Keratinocyte (primary cell): ENCODE measurements around the gene THBS2. TPM values are rescaled to one million over a fixed set of nuclear protein-coding genes. Genes with fewer than 3 reads are reported as not detected.

Source experiments
- DNase-seq: peaks from one replicate; pipeline ENCODE4 v3.0.0-alpha.2; 2011; ENCODE audit warnings: low read depth, missing footprints, low spot score
- FAIRE-seq: peaks from 2 replicates; lab custom pipeline; 2011; peaks lifted over from hg19 to GRCh38; lab: Jason Lieb, UNC
- H2AFZ ChIP-seq: 2 replicates; pipeline ENCODE4 v1.6.0; 2012; ENCODE audit warnings: low read length, control low read depth, inconsistent platforms; ENCODE audit not compliant: control insufficient read depth
- H3K27ac ChIP-seq: 2 replicates; pipeline ENCODE4 v1.5.1; 2011; ENCODE audit warnings: low read length; ENCODE audit not compliant: control insufficient read depth, insufficient read depth
- H3K27me3 ChIP-seq: 3 replicates; pipeline ENCODE4 v1.6.0; 2011; ENCODE audit warnings: low read length; ENCODE audit not compliant: control insufficient read depth, insufficient read depth; ENCODE audit errors: extremely low read depth
- H3K36me3 ChIP-seq, 2 experiments: 2 replicates in 1 of 2; 3 replicates in 1 of 2; pipeline ENCODE4 v1.5.1; 2011; ENCODE audit warnings: low read length in 2 of 2, mild to moderate bottlenecking in 1 of 2; ENCODE audit not compliant: control insufficient read depth in 2 of 2, insufficient read depth in 2 of 2; ENCODE audit errors: extremely low read depth in 1 of 2
- H3K4me1 ChIP-seq: 3 replicates; pipeline ENCODE4 v1.5.1; 2011; ENCODE audit warnings: low read length; ENCODE audit not compliant: control insufficient read depth, insufficient read depth; ENCODE audit errors: extremely low read depth
- H3K4me2 ChIP-seq: 3 replicates; pipeline ENCODE4 v1.6.0; 2011; ENCODE audit warnings: low read depth, low read length; ENCODE audit not compliant: control insufficient read depth, insufficient read depth; ENCODE audit errors: extremely low read depth
- H3K4me3 ChIP-seq, 3 experiments: fragments of 200-600 bp in 1 of 3; sonication (generic) in 1 of 3; 2 replicates in 2 of 3; 3 replicates in 1 of 3; pipeline ENCODE4 v1.5.1; 2011 to 2016; ENCODE audit warnings: low read length in 3 of 3, mild to moderate bottlenecking in 3 of 3, control low read depth in 2 of 3, inconsistent platforms in 1 of 3, low read depth in 1 of 3, mixed read lengths in 1 of 3, mixed run types in 1 of 3, moderate library complexity in 1 of 3; ENCODE audit not compliant: control insufficient read depth in 2 of 3, insufficient read depth in 2 of 3; ENCODE audit errors: extremely low read depth in 1 of 3
- H3K79me2 ChIP-seq: 2 replicates; pipeline ENCODE4 v1.6.0; 2012; ENCODE audit warnings: low read length; ENCODE audit not compliant: control insufficient read depth, insufficient read depth
- H3K9ac ChIP-seq: 3 replicates; pipeline ENCODE4 v1.6.0; 2011; ENCODE audit warnings: low read length; ENCODE audit not compliant: control insufficient read depth, insufficient read depth; ENCODE audit errors: extremely low read depth
- H3K9me1 ChIP-seq: 3 replicates; pipeline ENCODE4 v1.6.0; 2011; ENCODE audit warnings: low read length; ENCODE audit not compliant: control insufficient read depth, insufficient read depth; ENCODE audit errors: extremely low read depth
- H3K9me3 ChIP-seq: 2 replicates; pipeline ENCODE4 v1.5.1; 2012; ENCODE audit warnings: low read depth, low read length; ENCODE audit not compliant: control insufficient read depth
- H4K20me1 ChIP-seq: 3 replicates; pipeline ENCODE4 v1.6.0; 2011; ENCODE audit warnings: low read length; ENCODE audit not compliant: control insufficient read depth, insufficient read depth; ENCODE audit errors: extremely low read depth
- EZH2 ChIP-seq: IDR thresholded peaks from one replicate; pipeline ENCODE4 v1.6.1; 2012; ENCODE audit warnings: inconsistent platforms, mild to moderate bottlenecking, low read length, moderate library complexity
- dilution Hi-C: fragments of 300-500 bp; cut with MboI; formaldehyde crosslinking; loops from one replicate; pipeline ENCODE4 v1.7.0; 2020; ENCODE audit warnings: low sequenced_read_pairs; ENCODE audit not compliant: extremely low pct_ligation_motif_present
- polyA plus RNA-seq, 5 experiments: library from polyadenylated mRNA; depleted of rRNA in 3 of 5; stranded (reverse) in 3 of 5; stranded (forward) in 1 of 5; unstranded in 1 of 5; fragments of >200 nt; gene quantifications; 1 replicate in 1 of 5; 2 replicates in 3 of 5; 3 replicates in 1 of 5; pipeline versions ENCODE4 v1.2.1 to v1.2.3, GENCODE V29; 2011 to 2012; ENCODE audit warnings: missing spikeins in 2 of 5, low read depth in 1 of 5, low replicate concordance in 1 of 5
- TF ChIP-seq, protein P1 (sequence below), 3 experiments: IDR thresholded peaks in 1 of 3; conservative IDR thresholded peaks in 1 of 3; optimal IDR thresholded peaks in 1 of 3; 2 replicates in 2 of 3; 3 replicates in 1 of 3; pipeline versions ENCODE3 to v1.5.1; 2011; ENCODE audit warnings: low read length in 3 of 3, mild to moderate bottlenecking in 3 of 3, moderate library complexity in 2 of 3, control low read depth in 1 of 3, inconsistent platforms in 1 of 3; ENCODE audit not compliant: insufficient read depth in 2 of 3; ENCODE audit errors: extremely low read depth in 1 of 3

The THBS2 gene
- polyA plus RNA-seq, 1 donor (not counting 4 experiments of a cell fraction or from before 2014, with no cell fraction given): 533 TPM

DNA sequence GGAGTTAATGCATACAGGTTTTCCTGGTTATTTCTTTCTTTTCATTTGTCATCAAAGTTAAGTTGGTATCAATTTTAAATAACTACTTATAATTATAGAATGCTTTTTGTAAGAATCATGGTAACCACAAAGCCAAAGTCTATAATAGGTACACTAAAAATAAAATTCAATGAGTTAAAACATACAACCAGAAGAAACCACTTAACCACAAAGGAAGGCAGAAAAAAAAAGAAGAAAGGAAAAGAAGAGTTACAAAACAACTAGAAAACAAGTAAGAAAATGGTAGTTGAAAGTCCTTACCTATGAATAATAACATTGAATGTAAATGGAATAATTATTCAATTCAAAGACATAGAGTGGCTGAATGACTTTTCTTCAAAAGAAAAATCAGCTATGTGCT, 45.6 kb downstream of the THBS2 start:
- Histone ChIP-seq H2AFZ (no peak overlapping the region), H4K20me1 (no peaks in the 10 kb centered on the region), H3K27ac (no peak overlapping the region), H3K4me2 (no peak overlapping the region), H3K9me1 (no peaks in the 10 kb centered on the region), H3K27me3 (no peaks in the 10 kb centered on the region), H3K4me1 (no peaks in the 10 kb centered on the region), H3K9me3 (no peaks in the 10 kb centered on the region), H3K79me2 (no peaks in the 10 kb centered on the region), H3K36me3 (no peaks in the 10 kb centered on the region), H3K9ac (no peak overlapping the region), H3K4me3 (no peak overlapping the region)
- DNase-seq (no peak), FAIRE-seq (no peak)
- no peak for TF ChIP-seq EZH2
- TF ChIP-seq, protein P1, sequence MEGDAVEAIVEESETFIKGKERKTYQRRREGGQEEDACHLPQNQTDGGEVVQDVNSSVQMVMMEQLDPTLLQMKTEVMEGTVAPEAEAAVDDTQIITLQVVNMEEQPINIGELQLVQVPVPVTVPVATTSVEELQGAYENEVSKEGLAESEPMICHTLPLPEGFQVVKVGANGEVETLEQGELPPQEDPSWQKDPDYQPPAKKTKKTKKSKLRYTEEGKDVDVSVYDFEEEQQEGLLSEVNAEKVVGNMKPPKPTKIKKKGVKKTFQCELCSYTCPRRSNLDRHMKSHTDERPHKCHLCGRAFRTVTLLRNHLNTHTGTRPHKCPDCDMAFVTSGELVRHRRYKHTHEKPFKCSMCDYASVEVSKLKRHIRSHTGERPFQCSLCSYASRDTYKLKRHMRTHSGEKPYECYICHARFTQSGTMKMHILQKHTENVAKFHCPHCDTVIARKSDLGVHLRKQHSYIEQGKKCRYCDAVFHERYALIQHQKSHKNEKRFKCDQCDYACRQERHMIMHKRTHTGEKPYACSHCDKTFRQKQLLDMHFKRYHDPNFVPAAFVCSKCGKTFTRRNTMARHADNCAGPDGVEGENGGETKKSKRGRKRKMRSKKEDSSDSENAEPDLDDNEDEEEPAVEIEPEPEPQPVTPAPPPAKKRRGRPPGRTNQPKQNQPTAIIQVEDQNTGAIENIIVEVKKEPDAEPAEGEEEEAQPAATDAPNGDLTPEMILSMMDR (optimal IDR thresholded peaks at IDR 0.05 in 1 of 3, IDR thresholded peaks at IDR 0.05 in 1 of 3, conservative IDR thresholded peaks at IDR 0.05 in 1 of 3; ENCODE audit: extremely low read depth in 1 of 3, insufficient read depth in 2 of 3, low read length in 3 of 3): no peak
- dilution Hi-C loops: no loop called here

DNA sequence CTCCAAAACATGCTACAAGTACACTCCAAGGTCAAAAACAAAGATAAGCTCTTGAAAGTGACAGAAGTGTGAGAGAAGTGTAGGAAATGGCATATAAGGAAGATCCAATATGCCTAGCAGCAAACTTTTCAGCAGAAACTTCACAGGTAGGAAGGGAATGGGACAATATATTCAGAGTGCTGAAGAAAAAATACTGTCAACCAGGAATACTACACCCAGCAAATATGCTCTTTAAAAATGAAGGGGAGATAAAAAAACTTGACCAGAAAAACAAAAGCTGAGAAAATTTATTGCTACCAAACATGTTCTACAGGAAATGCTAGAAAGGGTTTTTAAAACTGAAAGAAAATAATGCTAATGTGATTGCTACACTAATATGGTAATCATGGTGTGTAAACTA, 46.2 kb downstream of the THBS2 start:
- no peaks in the 10 kb centered on the region for H3K27me3 ChIP-seq
- TF ChIP-seq, protein P1 (optimal IDR thresholded peaks at IDR 0.05 in 1 of 3, IDR thresholded peaks at IDR 0.05 in 1 of 3, conservative IDR thresholded peaks at IDR 0.05 in 1 of 3; ENCODE audit: extremely low read depth in 1 of 3, insufficient read depth in 2 of 3, low read length in 3 of 3): no peak
- no peak for TF ChIP-seq EZH2

More for the DNA sequence above, 46.2 kb downstream of the THBS2 start:
- Histone ChIP-seq H3K4me3 (no peak overlapping the region), H3K36me3 (no peaks in the 10 kb centered on the region), H3K4me1 (no peaks in the 10 kb centered on the region), H3K9ac (no peak overlapping the region), H3K27ac (no peak overlapping the region), H3K9me3 (no peaks in the 10 kb centered on the region), H4K20me1 (no peaks in the 10 kb centered on the region), H3K9me1 (no peaks in the 10 kb centered on the region), H3K79me2 (no peaks in the 10 kb centered on the region), H2AFZ (no peak overlapping the region), H3K4me2 (no peak overlapping the region)
- dilution Hi-C loops: no loop called here
- no peak for DNase-seq
- no peak for FAIRE-seq
